OCI-LY3 (cell line): ENCODE measurements around the gene LCORL.

Experiments used
- H2AFZ ChIP-seq: fragments of 200-600, 300-600 bp; shearing (Covaris generic); 2 replicates; pipeline ENCODE4 v1.6.0; 2014; ENCODE audit warnings: antibody characterized with exemption, low read depth, low read length
- H3K27ac ChIP-seq: fragments of 200-600, 300-600 bp; sonication (generic); 2 replicates; pipeline ENCODE4 v1.5.1; 2014; ENCODE audit warnings: mild to moderate bottlenecking, low read length, moderate library complexity, mixed read lengths
- H3K27me3 ChIP-seq: fragments of 200-600, 300-600 bp; sonication (generic); 2 replicates; pipeline ENCODE4 v1.6.1; 2014; ENCODE audit warnings: low read depth, low read length, mixed read lengths
- H3K36me3 ChIP-seq: fragments of 200-600, 300-600 bp; sonication (generic); replicated peaks from 2 replicates; pipeline ENCODE3; 2014; ENCODE audit warnings: low read depth, low read length, mixed read lengths
- H3K4me1 ChIP-seq: fragments of 300-600, 200-600 bp; sonication (generic); 2 replicates; pipeline ENCODE4 v1.6.1; 2014; ENCODE audit warnings: low read length, mixed read lengths
- H3K4me2 ChIP-seq: fragments of 200-600, 300-600 bp; sonication (generic); 2 replicates; pipeline ENCODE4 v1.6.1; 2014; ENCODE audit warnings: low read length, mixed read lengths
- H3K4me3 ChIP-seq: fragments of 300-600, 200-600 bp; sonication (generic); 2 replicates; pipeline ENCODE4 v1.5.1; 2014; ENCODE audit warnings: antibody characterized with exemption, mild to moderate bottlenecking, low read length, moderate library complexity
- H3K79me2 ChIP-seq: fragments of 300-600, 200-600 bp; shearing (Covaris generic); 2 replicates; pipeline ENCODE4 v1.6.1; 2014; ENCODE audit warnings: mild to moderate bottlenecking, low read length, mixed read lengths
- H3K9ac ChIP-seq: fragments of 300-600, 200-600 bp; shearing (Covaris generic); 2 replicates; pipeline ENCODE4 v1.6.0; 2014; ENCODE audit warnings: mild to moderate bottlenecking, low read length, moderate library complexity
- H3K9me3 ChIP-seq: fragments of 200-600, 300-600 bp; shearing (Covaris generic); 2 replicates; pipeline ENCODE4 v1.6.1; 2014; ENCODE audit warnings: low read length, mixed read lengths; ENCODE audit not compliant: insufficient read depth
- H4K20me1 ChIP-seq: fragments of 200-600, 300-600 bp; sonication (generic); 2 replicates; pipeline ENCODE4 v1.6.1; 2016; ENCODE audit warnings: low read length, mixed read lengths; ENCODE audit not compliant: insufficient read depth
- CTCF ChIP-seq: fragments of 200-600, 300-600 bp; sonication (generic); IDR thresholded peaks from 2 replicates; pipeline ENCODE4 v1.5.1; 2014; ENCODE audit warnings: antibody characterized with exemption, low read length, low read depth
- EZH2phosphoT487 ChIP-seq: fragments of 200-600 bp; shearing (Covaris generic); IDR thresholded peaks from 2 replicates; pipeline ENCODE4 v1.6.1; 2018; ENCODE audit warnings: antibody characterized with exemption, mixed run types, low read depth

The LCORL gene

GRCh38 chr4:18050448-18050847 lies 28.9 kb upstream of the LCORL start:
- H3K27me3 ChIP-seq: no peaks in the 10 kb centered on the region
- H3K9ac ChIP-seq: no peak overlapping the region
- H3K36me3 ChIP-seq: no peaks in the 10 kb centered on the region
- H3K4me3 ChIP-seq: no peak overlapping the region
- no peaks in the 10 kb centered on the region for H4K20me1 ChIP-seq
- H2AFZ ChIP-seq: no peak overlapping the region
- H3K4me2 ChIP-seq: no peak overlapping the region
- H3K79me2 ChIP-seq: no peaks in the 10 kb centered on the region
- H3K9me3 ChIP-seq: no peaks in the 10 kb centered on the region
- TF ChIP-seq CTCF (no peak), EZH2phosphoT487 (no peak)
- H3K27ac ChIP-seq: no peak overlapping the region
- H3K4me1 ChIP-seq: no peaks in the 10 kb centered on the region

- Histone ChIP-seq H4K20me1 (no peaks in the 10 kb centered on the region), H3K9me3 (no peaks in the 10 kb centered on the region), H3K79me2 (no peaks in the 10 kb centered on the region), H3K9ac (no peak overlapping the region), H3K4me1 (no peaks in the 10 kb centered on the region), H3K4me3 (no peak overlapping the region), H3K27me3 (no peaks in the 10 kb centered on the region), H3K36me3 (no peaks in the 10 kb centered on the region), H2AFZ (no peak overlapping the region), H3K27ac (no peak overlapping the region), H3K4me2 (no peak overlapping the region)
- TF ChIP-seq CTCF (no peak), EZH2phosphoT487 (no peak)
These were observed 27.9 kb upstream of the LCORL start for GRCh38 chr4:18049446-18049845.

- TF ChIP-seq EZH2phosphoT487 (no peak), CTCF (peak; percentile 9; the same call in 1 of the 2 replicates)
- H3K4me3 ChIP-seq: no peak overlapping the region
- H3K27me3 ChIP-seq: no peaks in the 10 kb centered on the region
- no peak overlapping the region for H3K4me2 ChIP-seq
- H3K36me3 ChIP-seq: no peaks in the 10 kb centered on the region
- H3K9me3 ChIP-seq: no peaks in the 10 kb centered on the region
- no peak overlapping the region for H3K9ac ChIP-seq
- no peaks in the 10 kb centered on the region for H3K4me1 ChIP-seq
- H3K79me2 ChIP-seq: no peaks in the 10 kb centered on the region
- no peak overlapping the region for H2AFZ ChIP-seq
- H3K27ac ChIP-seq: no peak overlapping the region
- no peaks in the 10 kb centered on the region for H4K20me1 ChIP-seq
These were observed 21.2 kb upstream of the LCORL start for GRCh38 chr4:18042754-18043153.

- Histone ChIP-seq H4K20me1 (no peaks in the 10 kb centered on the region), H3K4me2 (no peak overlapping the region), H3K9ac (no peak overlapping the region), H3K4me1 (no peaks in the 10 kb centered on the region), H3K9me3 (no peaks in the 10 kb centered on the region), H3K79me2 (no peaks in the 10 kb centered on the region), H3K36me3 (no peaks in the 10 kb centered on the region), H3K27ac (no peak overlapping the region), H2AFZ (no peak overlapping the region), H3K27me3 (no peaks in the 10 kb centered on the region), H3K4me3 (no peak overlapping the region)
- TF ChIP-seq EZH2phosphoT487 (no peak), CTCF (no peak)
These were observed 20.5 kb upstream of the LCORL start for GRCh38 chr4:18042012-18042411.
